NCI-H524 (cell line): ENCODE data around the gene DNAJC17.
A peak's percentile ranks its signal among the peaks of the same experiment; 100 is the strongest.

Experiments used
- DNase-seq, 2 experiments: peaks; one replicate each; lab custom pipeline; 2025; lab: John Stamatoyannopoulos, UW

DNAJC17 gene

DNA sequence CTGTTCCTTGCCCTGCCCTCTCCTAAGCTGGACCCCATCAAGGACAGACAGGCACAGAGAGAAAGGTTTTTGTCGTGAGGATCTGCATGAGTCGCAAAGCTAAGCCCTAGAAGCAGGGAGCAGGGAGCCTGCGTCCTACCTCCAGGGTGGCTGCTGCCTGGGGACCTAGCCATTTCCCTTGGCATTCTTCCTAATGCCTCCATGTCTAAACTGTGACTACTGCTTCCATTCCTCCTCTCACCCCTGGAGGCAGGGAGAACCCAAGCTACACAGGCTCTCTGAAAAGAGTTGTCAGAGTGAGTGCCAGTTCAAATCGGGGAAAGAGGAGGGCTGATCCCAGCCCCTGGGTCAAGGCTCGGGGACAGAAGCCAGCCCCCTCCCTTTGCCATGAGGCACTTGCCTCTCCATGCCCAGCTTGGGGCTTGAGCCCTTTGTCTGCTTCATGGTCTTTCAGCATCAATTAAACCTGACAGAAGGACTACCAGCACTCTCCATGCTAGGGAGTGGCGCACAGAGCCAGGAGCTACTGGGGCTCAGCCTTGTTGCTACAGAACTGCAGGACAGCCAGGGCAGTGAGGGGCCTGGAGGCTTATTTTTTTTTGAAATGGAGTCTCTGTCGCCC is 41.0 kb downstream of the DNAJC17 start:
- DNase-seq = no peak

DNA sequence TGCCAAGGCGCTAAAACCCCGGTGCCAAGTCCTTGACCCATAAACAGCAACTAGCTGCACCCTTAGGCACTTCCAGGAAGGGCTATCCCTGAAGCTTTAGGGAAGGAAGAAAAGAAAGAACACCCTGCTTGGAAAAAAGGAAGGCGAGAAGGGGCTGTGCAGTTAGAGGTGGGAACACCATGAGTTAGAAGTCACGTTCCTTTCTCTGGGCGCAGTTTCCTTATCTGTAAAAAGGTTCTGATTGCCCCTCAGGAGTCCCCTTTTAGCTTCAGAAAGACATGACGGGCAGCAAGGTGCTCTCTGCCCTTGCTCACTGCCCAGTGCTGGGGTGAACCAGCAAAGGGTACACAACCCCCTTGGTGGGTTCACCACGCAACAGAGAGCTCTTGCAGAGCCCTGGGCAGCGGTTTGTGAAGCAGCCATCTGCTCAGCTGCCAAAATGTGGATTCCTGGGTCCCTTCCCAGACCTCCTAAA is 42.6 kb downstream of the DNAJC17 start:
- DNase-seq = no peak

DNA sequence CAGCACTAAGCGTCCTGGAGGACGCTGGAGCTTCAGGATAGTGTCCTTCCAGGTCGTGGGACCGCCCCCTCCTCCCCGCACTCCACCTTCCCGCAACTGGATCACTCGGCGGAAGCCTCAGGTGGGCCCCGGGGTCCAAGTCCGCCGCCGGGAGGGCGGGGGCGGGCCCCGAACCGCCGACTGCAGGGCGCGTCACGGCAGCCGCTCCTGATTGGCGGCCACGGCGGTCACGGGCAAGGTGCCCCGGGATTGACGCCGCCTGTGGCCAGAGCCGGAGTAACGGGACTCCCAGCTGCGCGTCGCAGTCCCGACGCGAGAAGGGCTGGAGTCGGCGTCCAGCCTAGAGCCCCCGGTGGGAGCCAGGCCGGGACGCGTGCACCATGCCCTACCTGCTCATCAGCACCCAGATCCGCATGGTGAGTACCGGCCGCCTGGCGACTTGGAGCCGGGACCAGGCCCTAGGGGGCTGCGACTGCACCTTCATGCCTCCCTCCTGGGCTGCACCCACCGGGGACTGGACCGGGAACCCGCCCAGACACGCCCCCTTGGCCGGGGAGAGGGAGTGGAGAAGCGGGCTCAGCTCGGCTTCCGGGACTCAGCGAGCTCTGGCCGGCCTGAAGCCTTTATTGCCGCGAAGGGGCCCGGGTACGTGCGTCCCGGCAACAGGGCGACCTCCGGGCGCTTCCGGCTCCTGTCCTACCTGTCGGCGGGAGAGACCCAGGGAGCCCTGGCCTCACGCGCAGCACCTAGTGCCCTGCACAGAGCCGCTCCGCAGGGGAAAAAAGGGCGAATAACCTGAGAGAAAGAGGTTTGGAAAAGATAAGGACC is 43.3 kb downstream of the DNAJC17 start, which contains the start of gene GCHFR:
GCHFR (plus strand) TSS at position 268 of the 828 bp plus-strand sequence; CDS start at position 381, 113 bp downstream.
- peak in 1 of 2 experiments; percentile 53 for DNase-seq

DNA sequence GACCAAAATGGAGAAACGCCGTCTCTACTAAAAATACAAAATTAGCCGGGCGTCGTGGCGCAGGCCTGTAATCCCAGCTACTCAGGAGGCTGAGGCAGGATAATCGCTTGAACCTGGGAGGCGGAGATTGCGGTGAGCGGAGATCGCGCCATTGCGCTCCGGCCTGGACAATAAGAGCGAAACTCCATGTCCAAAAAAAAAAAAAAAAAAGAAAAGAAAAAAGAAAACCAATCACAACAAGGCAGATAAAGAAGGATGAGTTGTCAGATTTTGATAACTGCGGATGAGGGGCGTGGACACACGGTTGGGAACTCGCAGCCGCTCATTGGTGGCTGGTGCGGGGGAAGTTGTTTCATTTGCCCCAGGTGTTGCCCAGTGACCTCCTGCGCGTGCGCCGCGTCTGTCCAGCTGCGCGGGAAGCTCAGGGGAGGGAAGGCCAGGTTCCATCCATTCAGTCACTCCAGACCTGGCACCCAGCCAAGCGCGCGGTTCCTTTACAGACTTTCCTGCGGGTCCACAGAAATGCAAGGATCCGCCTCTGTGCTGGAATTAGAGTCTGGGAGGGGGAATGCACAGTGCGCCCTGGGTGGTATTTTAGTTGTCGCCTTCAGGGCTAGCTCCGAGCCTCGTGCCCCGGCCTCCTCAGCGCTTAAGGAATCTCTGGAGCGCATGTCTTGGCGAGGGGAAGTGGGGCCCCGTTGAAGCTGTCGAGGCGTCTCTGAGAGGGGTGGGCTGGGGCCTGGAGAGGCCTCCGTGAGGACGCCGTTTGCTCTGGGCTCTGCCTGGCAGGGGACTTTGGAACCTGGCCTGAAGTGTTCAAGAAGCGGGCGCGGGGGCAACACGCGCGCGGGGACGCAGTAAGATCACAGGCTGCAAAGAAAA is 44.1 kb downstream of the DNAJC17 start:
- peak; percentile 63 to 81 for DNase-seq

DNA sequence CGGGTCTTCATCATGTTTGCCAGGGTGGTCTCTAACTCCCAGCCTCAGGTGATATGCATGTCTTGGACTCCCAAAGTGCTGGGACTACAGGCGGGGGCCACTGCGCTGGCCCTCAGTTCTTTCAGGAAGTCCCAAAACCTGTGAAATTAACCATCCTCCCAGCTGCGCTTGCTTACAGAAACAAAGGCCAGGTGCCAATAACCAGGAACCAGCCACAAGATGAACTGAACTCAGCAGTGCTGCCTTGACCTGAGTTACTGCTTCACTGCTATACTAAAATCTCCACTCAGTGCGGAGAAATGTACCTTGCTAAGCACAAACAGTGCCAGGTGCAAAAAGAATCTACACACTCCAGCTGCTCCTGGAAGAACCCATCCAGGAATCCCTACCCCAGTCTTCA is 47.3 kb downstream of the DNAJC17 start:
- DNase-seq = no peak

DNA sequence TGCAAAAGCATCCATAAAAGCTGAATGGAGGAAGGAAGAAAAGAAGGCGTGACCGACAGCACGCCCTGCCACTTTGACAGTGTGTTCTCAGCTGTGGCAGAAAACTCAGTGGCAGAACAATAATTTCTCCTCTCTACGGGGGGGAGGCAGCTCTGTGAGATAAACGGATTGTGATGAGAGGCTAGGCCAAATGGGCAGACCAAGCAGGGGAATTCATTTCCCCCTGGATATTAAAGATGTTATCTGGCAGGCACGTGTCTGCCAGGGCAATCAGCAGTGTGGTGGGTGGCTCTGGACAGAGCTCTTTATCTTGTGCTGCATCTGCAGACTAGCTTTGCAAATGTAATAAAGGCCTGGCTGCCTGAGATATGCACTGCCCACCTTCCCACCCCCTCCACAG is 50.3 kb downstream of the DNAJC17 start:
- DNase-seq = no peak

DNA sequence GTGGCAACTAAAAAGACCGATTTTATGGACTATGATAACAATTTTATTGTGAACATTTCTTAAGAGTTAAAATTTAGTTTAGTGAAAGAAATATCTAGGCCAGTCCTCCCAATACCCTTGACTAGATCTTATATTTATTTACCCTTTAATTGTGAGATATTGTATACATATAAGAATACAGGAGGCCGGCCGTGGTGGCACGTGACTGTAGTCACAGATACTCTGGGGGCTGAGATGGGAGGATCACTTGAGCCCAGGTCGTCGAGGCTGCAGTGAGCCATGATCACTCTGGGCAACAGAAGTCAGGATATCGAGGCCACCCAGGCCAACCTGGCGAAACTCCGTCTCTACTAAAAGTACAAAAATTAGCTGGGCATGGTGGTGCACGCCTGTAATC is 51.5 kb downstream of the DNAJC17 start:
- DNase-seq = no peak

DNA sequence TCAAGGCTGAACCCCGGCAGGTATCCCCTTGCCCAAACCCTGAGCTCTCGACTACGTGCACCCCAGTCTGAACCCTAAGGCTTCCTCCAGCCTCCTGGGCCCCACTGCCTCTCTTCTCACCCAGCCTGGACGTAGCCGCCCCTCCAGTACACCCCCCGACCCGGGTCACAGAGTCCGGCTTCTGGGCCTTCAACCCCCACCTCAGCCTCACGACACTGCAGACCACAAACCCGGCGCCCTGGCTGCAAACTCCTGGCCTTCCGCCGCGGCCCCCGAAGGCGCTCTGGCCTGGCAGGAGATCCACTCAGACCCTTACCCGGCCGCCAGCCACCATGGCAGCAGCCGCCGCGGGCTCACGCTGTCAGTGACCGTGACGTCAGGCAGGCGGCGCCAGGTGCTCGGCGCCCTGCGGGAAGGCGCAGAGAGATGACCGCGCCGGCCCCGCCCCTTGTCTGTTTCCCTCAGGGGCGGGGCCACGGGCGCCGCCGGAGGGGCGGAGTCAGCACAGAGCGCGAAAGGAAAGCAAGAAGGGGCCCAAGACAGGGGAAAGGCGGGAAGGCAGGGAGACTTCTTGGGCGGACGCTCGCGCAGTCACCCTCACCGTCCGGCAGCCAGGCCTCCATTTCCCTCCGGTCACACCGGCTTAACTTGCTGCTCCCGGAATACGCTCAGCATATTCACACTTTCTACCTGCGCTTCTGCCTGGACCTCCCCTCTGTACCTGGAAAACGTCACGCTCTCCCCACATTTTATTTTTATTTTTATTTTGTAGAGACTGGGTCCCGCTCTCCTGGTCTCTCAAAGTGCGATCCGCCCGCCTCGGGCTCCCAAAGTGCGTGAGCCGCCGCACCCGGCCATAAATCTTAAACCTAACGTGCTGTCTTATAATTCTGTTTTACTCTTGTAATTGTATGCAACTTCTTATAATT is 52.1 kb downstream of the DNAJC17 start, which contains the start of gene RMDN3:
RMDN3 (minus strand) TSS at position 372 of the 929 bp plus-strand sequence. CDS start 471 bp downstream, outside the sequence.
- DNase-seq = peak; percentile 92 to 96

DNA sequence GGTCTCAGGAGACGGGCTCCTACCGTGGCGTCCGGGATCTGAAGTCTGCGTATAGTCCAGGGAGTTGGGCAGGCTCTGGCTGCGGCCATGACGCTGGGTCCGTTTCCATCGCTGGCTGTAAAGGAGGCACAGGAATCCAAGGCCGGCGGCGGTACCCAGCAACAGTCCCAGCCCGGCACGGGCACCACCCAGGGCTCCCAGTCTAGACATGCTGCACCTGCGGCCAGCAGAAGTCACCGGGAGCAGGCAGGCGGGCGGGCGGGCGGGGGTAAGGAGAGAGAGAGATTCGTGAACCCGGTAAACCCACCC is 52.7 kb downstream of the DNAJC17 start:
- no peak for DNase-seq

DNA sequence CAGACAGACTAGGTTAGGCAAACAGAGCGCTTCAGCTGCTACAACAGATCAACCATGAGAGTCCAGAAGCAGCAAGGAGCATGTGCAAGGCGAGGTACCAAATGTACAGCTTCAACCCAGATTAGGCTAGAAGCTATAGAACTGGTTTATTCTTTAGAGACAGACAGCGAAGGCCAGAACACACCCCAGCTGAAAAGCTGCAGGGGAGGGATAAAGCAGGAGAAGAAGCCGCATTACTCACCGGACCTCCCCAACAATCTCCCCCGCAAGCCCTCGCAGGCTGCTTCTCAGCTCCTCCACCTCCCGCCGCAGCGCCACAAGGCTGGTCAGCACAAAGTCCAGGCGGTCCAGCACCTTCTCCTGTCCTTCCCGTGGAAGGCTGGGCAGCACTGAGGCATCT is 55.5 kb downstream of the DNAJC17 start:
- no peak for DNase-seq

DNA sequence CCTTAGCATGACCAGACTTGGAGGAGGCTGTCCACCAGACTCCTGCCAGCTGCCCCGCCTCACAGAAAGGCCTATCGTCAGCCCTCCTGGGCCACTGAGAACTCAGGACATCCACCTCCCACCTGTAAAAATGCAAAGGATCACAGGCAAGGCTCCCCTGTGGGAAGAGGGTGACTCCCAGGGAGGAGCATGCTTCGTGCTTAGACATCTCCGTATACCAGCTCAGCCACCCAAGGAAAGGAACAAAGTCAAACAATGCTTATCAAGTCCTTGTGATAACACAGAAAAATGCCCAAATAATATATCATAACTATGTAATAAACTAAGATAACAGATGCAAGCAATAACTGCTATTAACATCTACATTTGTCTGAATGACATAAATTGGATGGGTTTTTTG is 56.4 kb downstream of the DNAJC17 start:
- no peak for DNase-seq

DNA sequence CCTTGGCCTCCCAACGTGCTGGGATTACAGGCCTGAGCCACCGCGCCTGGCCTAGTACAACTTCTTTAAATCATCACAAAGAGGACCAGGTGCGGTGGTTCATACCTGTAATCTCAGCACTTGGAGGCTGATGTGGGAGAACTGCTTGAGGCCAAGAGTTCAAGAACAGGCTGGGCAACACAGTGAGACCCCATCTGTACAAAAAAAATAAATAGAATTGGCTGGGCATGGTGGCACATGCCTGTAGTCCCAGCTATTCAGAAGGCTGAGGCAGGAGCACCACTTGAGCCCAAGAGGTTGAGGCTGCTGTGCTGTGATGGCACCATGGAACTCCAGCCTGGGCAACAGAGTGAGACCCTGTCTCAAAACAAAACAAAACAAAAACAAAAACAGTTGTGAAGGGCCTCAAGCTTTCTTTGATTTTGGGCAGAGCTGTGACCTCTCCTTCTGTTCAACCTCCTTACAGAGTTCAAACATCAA is 58.1 kb downstream of the DNAJC17 start:
- DNase-seq = no peak

DNA sequence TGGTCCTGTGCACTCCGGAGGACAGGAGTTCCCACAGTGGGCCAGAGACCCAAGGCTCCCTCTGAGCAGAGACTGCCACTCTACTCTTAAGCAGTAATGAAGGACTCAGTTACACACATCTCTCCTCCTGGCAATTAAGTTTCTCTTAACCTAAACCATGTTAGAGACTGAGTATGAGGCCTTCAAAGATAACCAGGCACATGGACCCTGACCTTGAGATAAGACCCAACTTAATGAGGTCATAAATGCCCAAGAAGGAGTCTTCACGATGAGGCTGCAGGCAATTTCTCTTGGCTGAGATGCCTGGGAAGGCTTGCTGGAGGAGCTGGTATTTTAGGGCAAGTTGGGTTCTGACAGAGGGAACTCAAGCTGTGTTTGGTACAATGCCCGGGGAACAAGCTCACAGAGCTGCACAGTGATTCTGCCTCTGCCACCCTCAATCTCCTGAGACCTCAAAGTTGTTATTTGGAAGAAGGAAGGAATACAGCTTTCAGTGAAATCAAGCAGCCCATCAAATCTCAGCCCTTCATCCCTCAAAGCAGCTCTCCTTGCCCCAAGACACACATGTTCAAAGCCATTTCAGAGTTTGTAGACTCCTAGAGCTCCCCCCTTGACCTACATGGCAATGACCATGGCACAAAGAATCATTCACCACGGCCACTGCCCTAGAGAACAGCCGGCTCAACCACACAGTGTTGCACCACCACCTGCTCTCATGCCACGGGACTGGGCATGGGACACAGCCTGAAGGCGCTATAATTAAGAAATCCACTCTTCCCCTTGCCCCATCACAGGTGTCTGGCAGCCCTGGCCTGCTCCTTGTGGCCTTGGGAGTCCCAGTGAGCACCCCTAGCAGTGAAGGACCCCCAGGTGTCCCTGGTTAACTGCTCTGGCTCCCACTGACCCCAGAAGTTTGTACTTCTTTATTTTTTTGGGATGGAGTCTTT is 59.3 kb downstream of the DNAJC17 start:
- no peak for DNase-seq

DNA sequence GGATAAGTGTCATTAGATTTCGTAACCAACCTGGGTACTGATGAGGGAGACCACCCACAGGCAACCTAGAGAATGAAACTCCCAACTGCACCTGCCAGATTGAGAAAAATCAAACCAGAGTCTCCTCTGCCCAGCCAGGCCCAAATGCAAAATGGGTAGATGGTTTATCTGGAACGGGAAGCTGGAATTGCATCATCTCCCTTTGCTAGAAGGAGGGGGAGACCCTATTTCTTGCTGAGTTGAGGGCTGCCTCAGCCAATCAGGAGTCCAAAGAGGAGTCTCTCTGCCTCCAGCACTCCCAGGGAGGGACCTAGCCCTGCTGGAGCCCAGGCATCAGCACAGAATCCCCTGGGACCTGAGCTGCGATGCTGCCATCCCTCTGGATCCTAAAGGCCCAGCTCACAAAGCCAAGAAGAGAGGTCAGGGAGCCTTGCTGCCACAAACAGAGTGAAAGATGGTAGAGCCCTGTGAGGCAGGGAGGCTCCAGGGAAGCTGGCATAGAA is 60.3 kb downstream of the DNAJC17 start:
- DNase-seq = no peak

DNA sequence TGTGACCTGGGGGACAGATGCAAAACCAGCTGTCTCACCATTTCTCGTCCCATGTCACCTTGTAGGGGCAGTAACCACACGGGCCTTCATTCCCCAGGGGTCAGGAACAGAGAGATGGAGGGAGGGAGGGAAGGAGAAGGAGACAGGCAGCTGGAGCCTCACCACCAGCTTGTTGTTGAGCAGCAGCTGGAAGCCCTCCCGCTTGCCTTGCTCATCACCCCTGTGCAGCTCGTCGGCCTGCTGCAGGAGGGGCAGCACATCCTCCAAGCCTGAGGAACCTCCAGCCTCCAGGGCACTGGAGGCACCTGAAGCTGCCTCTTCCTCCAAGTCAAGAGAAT is 62.5 kb downstream of the DNAJC17 start:
- peak in 1 of 2 experiments; percentile 69 for DNase-seq

DNA sequence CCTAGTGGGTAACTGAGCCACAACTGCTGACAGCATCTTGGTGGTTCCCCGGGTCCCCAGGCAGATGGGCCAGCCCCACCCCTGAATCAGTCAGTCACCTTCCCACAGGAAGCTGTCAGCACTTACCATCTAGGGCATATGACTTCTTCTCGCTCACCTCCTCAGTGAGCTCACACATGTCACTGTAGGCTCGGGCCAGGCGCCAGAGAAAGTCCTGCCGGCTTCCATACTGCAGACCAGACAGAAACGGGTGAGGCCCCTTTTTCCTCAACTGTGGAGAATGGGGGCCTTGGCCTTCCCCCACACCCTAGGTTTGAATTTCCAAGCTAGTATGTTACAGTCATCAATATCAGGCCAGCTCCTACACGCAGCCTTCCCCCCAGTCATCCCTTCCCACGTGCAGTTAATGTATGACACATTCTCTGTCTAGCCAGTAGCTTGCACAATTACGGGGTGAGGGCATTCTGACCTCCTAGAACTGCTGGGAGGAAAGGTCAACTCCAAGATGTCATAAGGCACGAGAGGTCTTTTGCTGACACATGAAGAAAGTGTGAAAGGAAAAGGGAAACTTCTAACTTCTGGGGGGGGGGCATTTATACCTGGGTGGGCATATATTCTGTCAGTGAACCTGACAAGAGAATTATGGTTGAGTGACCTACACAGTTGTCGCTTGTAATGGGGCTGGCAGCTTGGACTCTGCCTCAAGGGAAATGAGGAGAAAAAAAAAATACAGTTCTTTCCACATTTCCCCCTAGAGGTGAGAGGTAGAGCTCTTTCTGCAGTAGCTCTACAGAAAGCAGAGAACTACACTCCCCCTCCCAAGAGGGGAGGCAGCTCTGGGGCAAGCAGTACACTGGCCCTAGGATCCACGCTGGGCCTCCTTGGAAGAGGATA is 63.1 kb downstream of the DNAJC17 start:
- no peak for DNase-seq

DNA sequence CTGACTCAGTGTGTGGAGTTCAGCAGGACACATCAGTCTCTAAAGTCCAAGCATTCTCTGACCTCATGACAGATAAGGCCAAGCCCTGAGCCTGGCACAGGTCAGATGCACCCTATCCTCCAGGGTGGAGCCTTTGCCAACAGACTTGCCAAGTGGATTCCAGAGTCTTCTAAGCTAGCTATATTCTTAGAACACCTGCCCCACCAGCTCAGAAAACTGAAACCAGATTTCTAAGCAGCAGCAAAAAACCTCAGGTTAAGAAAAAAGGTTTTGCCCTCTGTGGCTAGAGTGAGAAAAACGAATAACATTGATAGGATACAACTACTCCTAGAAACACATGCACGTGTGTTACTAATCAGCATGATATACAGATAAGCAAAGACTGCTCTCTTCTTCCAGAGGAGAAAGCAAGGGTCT is 63.8 kb downstream of the DNAJC17 start:
- DNase-seq = no peak

DNA sequence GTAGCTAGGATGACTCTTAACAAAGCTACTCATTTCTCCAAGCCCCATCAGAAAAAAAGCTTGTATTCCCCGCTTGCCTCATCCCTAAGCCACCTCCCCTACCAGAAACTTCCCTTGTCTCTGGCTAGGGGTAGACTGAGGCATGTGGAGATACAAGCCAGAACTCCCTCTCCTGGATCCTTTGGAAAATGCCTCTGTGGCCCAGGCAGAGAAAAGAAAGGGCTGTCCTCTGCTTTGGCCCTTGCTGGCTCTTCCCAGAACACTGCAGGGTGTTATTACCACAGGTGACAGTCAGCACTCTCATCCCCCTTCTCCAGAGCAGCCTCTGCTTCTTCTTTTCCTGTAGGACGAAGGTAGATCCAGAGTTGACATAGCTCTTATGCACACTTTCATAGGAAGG is 67.4 kb downstream of the DNAJC17 start:
- no peak for DNase-seq

DNA sequence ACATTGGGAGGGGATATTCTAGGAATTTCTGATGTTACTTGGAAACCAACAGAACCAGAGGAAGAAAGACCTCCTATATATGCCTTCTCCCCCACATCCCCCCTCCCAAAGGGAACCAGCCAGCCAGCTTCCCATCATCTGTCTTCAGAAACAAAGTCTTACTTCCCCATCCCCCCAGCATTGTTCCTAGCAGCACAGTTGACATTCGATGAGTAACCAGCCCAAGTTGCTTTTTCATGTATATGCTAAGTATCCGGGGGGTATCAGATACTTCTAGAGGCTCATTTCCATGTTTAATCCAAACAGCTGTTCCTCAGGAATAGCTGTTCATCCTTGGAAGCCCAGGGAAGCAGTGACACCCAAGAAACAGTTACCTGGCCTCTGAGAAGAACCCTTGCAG is 68.2 kb downstream of the DNAJC17 start:
- peak in 1 of 2 experiments; percentile 22 for DNase-seq
